NCI-H2107 (cell line): Measurements from ENCODE around the gene FAM237B.

Experiments used
- DNase-seq: peaks from one replicate; lab custom pipeline; 2025; lab: John Stamatoyannopoulos, UW

The FAM237B gene

GRCh38 chr7:90290244-90291113, 30.6 kb downstream of the FAM237B start:
- no peak for DNase-seq

- no peak for DNase-seq
Observed at GRCh38 chr7:90288154-90288553, 33.0 kb downstream of the FAM237B start.

GRCh38 chr7:90276033-90276728, 44.9 kb downstream of the FAM237B start:
- DNase-seq, result no peak

GRCh38 chr7:90274161-90274560, 46.9 kb downstream of the FAM237B start:
- DNase-seq, result no peak

- no peak for DNase-seq
Observed at GRCh38 chr7:90272242-90272641, 48.9 kb downstream of the FAM237B start.

- no peak for DNase-seq
Observed at GRCh38 chr7:90271753-90272152, 49.4 kb downstream of the FAM237B start.

- DNase-seq, result no peak
Observed at GRCh38 chr7:90270431-90271178, 50.5 kb downstream of the FAM237B start.

GRCh38 chr7:90269163-90269562, 51.9 kb downstream of the FAM237B start:
- no peak for DNase-seq

GRCh38 chr7:90267263-90267858, 53.7 kb downstream of the FAM237B start:
- no peak for DNase-seq

GRCh38 chr7:90266808-90267207, 54.3 kb downstream of the FAM237B start:
- DNase-seq, result no peak
